ENCODE data around the gene OR10P1.

- TF ChIP-seq CTCF (IDR thresholded peaks at IDR 0.05) (no peak), POLR2A (IDR thresholded peaks at IDR 0.05) (no peak)
These were observed 24.0 kb upstream of the OR10P1 start for GRCh38 chr12:55612646-55613045.

Measured in adrenal gland (tissue), 5 donors.